Neural crest cell (in vitro differentiated cells): ENCODE data around the gene RFX3. TPM values are rescaled to one million over a fixed set of nuclear protein-coding genes. Genes with fewer than 3 reads are reported as not detected.

ENCODE experiments used
- DNase-seq: peaks from one replicate; pipeline ENCODE4 v3.0.0; 2021; ENCODE audit warnings: low read depth, mixed read lengths, low spot score
- H3K27ac Mint-ChIP-seq: one replicate; pipeline ENCODE4 v1.8.0; 2021; ENCODE audit warnings: mild to moderate bottlenecking, mixed read lengths; ENCODE audit not compliant: unreplicated experiment
- H3K27me3 Mint-ChIP-seq: 2 replicates; pipeline ENCODE4 v1.8.0; 2021; ENCODE audit warnings: low read depth, mild to moderate bottlenecking, mixed read lengths
- H3K36me3 Mint-ChIP-seq: 2 replicates; pipeline ENCODE4 v1.8.0; 2021; ENCODE audit warnings: low read depth, mild to moderate bottlenecking, mixed read lengths
- H3K4me1 Mint-ChIP-seq: 2 replicates; pipeline ENCODE4 v1.8.0; 2021; ENCODE audit warnings: mixed read lengths
- H3K4me3 Mint-ChIP-seq: one replicate; pipeline ENCODE4 v1.8.0; 2021; ENCODE audit warnings: mild to moderate bottlenecking, mixed read lengths
- H3K9me3 Mint-ChIP-seq: 2 replicates; pipeline ENCODE4 v1.8.0; 2021; ENCODE audit warnings: mixed read lengths
- CTCF ChIP-seq: fragments of 200-600 bp; sonication (generic); conservative IDR thresholded peaks from 2 replicates; pipeline ENCODE4 v1.5.0; 2021; ENCODE audit warnings: antibody characterized with exemption, mild to moderate bottlenecking
- total RNA-seq: library from RNA; stranded (reverse); gene quantifications from 2 replicates; pipeline ENCODE4 v1.2.1, GENCODE V29; 2021

Gene RFX3
- total RNA-seq, 1 donor from 2014 or later = 46.9 TPM

- no peak overlapping the region for H3K4me3 Mint-ChIP-seq
- no peaks in the 10 kb centered on the region for H3K9me3 Mint-ChIP-seq
- H3K36me3 Mint-ChIP-seq = peaks cover 8% of the 10 kb centered on the region
- no peaks in the 10 kb centered on the region for H3K4me1 Mint-ChIP-seq
- DNase-seq = no peak
- no peaks in the 10 kb centered on the region for H3K27me3 Mint-ChIP-seq
- peak overlapping the region; percentile 67 for H3K27ac Mint-ChIP-seq
- TF ChIP-seq CTCF = no peak
Measured at GRCh38 chr9:3263698-3264097, 262.1 kb downstream of the RFX3 start.

GRCh38 chr9:3262826-3263529 lies 262.8 kb downstream of the RFX3 start:
- DNase-seq = no peak
- Mint-ChIP-seq H3K4me3 (no peak overlapping the region), H3K27me3 (no peaks in the 10 kb centered on the region), H3K36me3 (peaks cover 8% of the 10 kb centered on the region), H3K27ac (no peak overlapping the region), H3K9me3 (no peaks in the 10 kb centered on the region), H3K4me1 (no peaks in the 10 kb centered on the region)
- TF ChIP-seq CTCF = no peak

DNA sequence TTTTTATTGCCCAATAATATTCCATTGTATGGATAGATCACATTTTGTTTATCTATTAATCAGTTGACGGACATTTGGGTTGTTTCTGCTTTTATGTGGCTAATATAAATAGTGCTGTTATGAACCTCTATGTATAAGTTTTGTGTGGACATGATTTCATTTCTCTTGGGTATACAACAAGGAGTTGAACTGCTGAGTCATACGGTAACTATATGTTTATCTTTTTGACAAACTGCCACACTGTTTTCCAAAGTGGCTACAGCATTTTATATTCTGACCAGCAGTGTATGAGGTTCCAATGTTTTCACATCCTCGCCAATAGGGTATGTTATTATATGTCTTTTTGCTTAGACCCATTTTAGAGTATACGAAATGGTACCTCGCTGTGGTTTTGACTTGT lies 264.3 kb downstream of the RFX3 start:
- Mint-ChIP-seq H3K4me3 (no peak overlapping the region), H3K9me3 (no peaks in the 10 kb centered on the region), H3K36me3 (peaks cover 12% of the 10 kb centered on the region), H3K27me3 (no peaks in the 10 kb centered on the region), H3K4me1 (no peaks in the 10 kb centered on the region), H3K27ac (no peak overlapping the region)
- TF ChIP-seq CTCF = no peak
- DNase-seq = no peak

- TF ChIP-seq CTCF = no peak
- no peak overlapping the region for H3K4me3 Mint-ChIP-seq
- peaks cover 36% of the 10 kb centered on the region for H3K36me3 Mint-ChIP-seq
Measured at GRCh38 chr9:3256571-3257330, 269.1 kb downstream of the RFX3 start.

GRCh38 chr9:3251309-3251708 lies 274.5 kb downstream of the RFX3 start:
- H3K4me1 Mint-ChIP-seq = no peaks in the 10 kb centered on the region
- no peak overlapping the region for H3K4me3 Mint-ChIP-seq
- TF ChIP-seq CTCF = no peak
- no peak overlapping the region for H3K27ac Mint-ChIP-seq
- H3K36me3 Mint-ChIP-seq = peaks cover 32% of the 10 kb centered on the region
- H3K27me3 Mint-ChIP-seq = no peaks in the 10 kb centered on the region
- peaks cover 4% of the 10 kb centered on the region for H3K9me3 Mint-ChIP-seq
- no peak for DNase-seq

More at GRCh38 chr9:3256571-3257330, 269.1 kb downstream of the RFX3 start:
- DNase-seq = no peak
- Mint-ChIP-seq H3K27ac (peak overlapping the region; percentile 57), H3K9me3 (peaks cover 4% of the 10 kb centered on the region), H3K4me1 (no peaks in the 10 kb centered on the region), H3K27me3 (no peaks in the 10 kb centered on the region)
